WTC11 (cell line): ENCODE measurements around the gene ZFHX3.

Experiments used
- TEAD1 ChIP-seq: sonication (generic); formaldehyde crosslinking; IDR thresholded peaks from 2 replicates; pipeline ENCODE4 v1.8.0; 2022; ENCODE audit warnings: mild to moderate bottlenecking, missing genetic modification reagents
- TF ChIP-seq, protein P1 (sequence below): fragments of 200-600 bp; IDR thresholded peaks from 2 replicates; pipeline ENCODE4 v1.8.0; 2022; ENCODE audit warnings: antibody characterized with exemption

DNA sequence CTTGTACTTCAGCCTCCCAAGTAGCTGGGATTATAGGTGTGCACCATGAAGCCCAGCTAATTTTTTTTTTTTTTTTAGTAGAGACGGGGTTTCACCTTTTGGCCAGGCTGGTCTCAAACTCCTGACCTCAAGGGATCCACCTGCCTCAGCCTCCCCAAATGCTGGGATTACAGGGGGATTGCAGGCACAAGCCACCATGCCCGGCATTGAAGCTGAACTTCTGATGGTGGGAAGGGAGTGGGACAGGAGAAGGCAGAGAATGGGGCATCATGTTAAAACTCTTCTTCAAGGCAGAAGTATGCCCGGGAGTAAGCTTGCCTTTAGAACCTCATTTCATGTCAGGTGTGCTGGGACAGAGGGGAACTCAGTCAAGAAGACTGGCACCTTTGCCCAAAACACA is 48.6 kb upstream of the ZFHX3 start:
- TF ChIP-seq, protein P1, sequence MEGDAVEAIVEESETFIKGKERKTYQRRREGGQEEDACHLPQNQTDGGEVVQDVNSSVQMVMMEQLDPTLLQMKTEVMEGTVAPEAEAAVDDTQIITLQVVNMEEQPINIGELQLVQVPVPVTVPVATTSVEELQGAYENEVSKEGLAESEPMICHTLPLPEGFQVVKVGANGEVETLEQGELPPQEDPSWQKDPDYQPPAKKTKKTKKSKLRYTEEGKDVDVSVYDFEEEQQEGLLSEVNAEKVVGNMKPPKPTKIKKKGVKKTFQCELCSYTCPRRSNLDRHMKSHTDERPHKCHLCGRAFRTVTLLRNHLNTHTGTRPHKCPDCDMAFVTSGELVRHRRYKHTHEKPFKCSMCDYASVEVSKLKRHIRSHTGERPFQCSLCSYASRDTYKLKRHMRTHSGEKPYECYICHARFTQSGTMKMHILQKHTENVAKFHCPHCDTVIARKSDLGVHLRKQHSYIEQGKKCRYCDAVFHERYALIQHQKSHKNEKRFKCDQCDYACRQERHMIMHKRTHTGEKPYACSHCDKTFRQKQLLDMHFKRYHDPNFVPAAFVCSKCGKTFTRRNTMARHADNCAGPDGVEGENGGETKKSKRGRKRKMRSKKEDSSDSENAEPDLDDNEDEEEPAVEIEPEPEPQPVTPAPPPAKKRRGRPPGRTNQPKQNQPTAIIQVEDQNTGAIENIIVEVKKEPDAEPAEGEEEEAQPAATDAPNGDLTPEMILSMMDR: no peak
- TF ChIP-seq TEAD1 (CRISPR knock-in tag): no peak
